Measurements from ENCODE around the gene APOL5. TPM values are rescaled to one million over a fixed set of nuclear protein-coding genes. Genes with fewer than 3 reads are reported as not detected.
"Not testable (repeated sequence)": the region's sequence is repeated elsewhere in the genome, so short reads cannot be mapped to it uniquely, and the experiment has no call there.

The APOL5 gene
- polyA plus RNA-seq, 1 of the 3 experiments (the other 2 are of a cell fraction) = not detected

DNA sequence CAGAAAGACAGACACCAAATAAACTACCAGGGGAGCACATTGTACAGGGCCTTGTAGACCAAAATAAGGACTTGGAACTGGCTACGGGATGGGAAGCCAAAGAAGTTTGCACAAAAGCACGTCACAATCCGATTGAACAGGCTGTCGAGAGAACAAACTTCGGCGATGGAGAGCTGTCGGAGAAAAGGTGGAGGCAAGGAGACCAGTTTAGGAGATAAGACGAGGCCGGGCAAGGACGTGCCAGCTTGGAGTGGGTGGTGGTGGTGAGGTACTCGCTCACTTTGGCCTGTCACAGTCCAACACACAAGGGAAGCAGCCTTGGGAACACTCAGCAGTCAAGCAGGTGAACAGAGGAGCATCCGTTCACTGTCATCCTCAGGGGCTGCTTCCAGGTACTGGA is 19.0 kb downstream of the APOL5 start:
- H3K9ac ChIP-seq = no peak overlapping the region
- H3K9me3 ChIP-seq = no peaks in the 10 kb centered on the region
- CTCF ChIA-PET = no interaction called here
- no peaks in the 10 kb centered on the region for H3K9me2 ChIP-seq
- no peaks in the 10 kb centered on the region for H3K27me3 ChIP-seq (ENCODE audit: insufficient read depth)
- no peak overlapping the region for H2AFZ ChIP-seq (ENCODE audit: low read depth)
- peaks cover 17% of the 10 kb centered on the region; the same call in 1 of the 2 replicates for H3K79me2 ChIP-seq (ENCODE audit: insufficient read depth)
- 96% methylated on average over 11 of the region's 12 CpGs for WGBS (ENCODE audit: low lambda C conversion rate)
- H3F3A ChIP-seq (replicated peaks; ENCODE audit: insufficient read depth) = peaks cover 16% of the 10 kb centered on the region
- POLR2A ChIA-PET = no interaction called here
- no peaks in the 10 kb centered on the region for H4K20me1 ChIP-seq (ENCODE audit: insufficient read depth)
- no peak overlapping the region for H3K4me3 ChIP-seq (ENCODE audit: low read depth in 2 of 2, low read length in 1 of 2)
- H3K36me3 ChIP-seq (replicated peaks in 1 of 2; ENCODE audit: control insufficient read depth in 1 of 2, insufficient read depth in 2 of 2, low read length in 1 of 2) = peaks cover 31 to 45% of the 10 kb centered on the region in 2 experiments
- TF ChIP-seq EZH2phosphoT487 (IDR thresholded peaks at IDR 0.05; ENCODE audit: borderline replicate concordance, low read depth) (no peak), NFIC (IDR thresholded peaks at IDR 0.05; ENCODE audit: borderline replicate concordance) (no peak), RFX5 (IDR thresholded peaks at IDR 0.05; ENCODE audit: low read length) (no peak), CHD2 (IDR thresholded peaks at IDR 0.05; ENCODE audit: low read length, partially characterized antibody) (no peak), MEF2A (IDR thresholded peaks at IDR 0.05; ENCODE audit: borderline replicate concordance, low read depth) (no peak)
- no peak overlapping the region for H3K27ac ChIP-seq (ENCODE audit: low read depth in 2 of 2, low read length in 1 of 2)
- H3K4me2 ChIP-seq = no peak overlapping the region
- no peak for DNase-seq
- peaks cover 12 to 21% of the 10 kb centered on the region in 2 experiments for H3K4me1 ChIP-seq (ENCODE audit: control insufficient read depth in 1 of 2, insufficient read depth in 2 of 2, low read depth in 1 of 2, low read length in 1 of 2)

DNA sequence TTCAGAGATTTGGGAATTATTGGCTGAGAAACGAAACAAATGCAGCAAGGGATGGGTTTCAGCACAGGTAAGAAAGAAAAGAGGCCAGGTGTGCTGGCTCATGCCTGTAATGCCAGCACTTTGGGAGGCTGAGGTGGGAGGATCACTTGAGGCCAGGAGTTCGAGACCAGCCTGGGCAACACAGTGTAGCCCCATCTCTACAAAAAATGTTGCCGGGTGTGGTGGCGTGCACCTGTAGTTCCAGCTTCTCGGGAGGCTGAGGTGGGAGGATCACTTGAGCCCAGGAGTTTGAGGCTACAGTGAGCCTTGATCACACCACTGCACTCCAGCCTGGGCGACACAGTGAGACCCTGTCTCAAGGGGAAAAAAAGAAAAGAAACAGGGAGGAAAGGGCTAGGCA is 20.2 kb downstream of the APOL5 start:
- CTCF ChIA-PET; H3K27ac ChIP-seq (ENCODE audit: low read depth in 2 of 2, low read length in 1 of 2); H3K4me2 ChIP-seq; H3K9ac ChIP-seq; H4K20me1 ChIP-seq (ENCODE audit: insufficient read depth); H2AFZ ChIP-seq (ENCODE audit: low read depth); H3K9me3 ChIP-seq; DNase-seq; H3K9me2 ChIP-seq; H3K4me3 ChIP-seq (ENCODE audit: low read depth in 2 of 2, low read length in 1 of 2); H3K27me3 ChIP-seq (ENCODE audit: insufficient read depth); POLR2A ChIA-PET: not testable (repeated sequence)
- 95% methylated on average over 5 of the region's 6 CpGs for WGBS (ENCODE audit: low lambda C conversion rate)
- Histone ChIP-seq H3K36me3 (replicated peaks in 1 of 2; ENCODE audit: control insufficient read depth in 1 of 2, insufficient read depth in 2 of 2, low read length in 1 of 2) (peaks cover 31 to 45% of the 10 kb centered on the region in 2 experiments), H3F3A (replicated peaks; ENCODE audit: insufficient read depth) (peaks cover 28% of the 10 kb centered on the region), H3K4me1 (ENCODE audit: control insufficient read depth in 1 of 2, insufficient read depth in 2 of 2, low read depth in 1 of 2, low read length in 1 of 2) (peaks cover 20 to 33% of the 10 kb centered on the region in 2 experiments), H3K79me2 (ENCODE audit: insufficient read depth) (peaks cover 17% of the 10 kb centered on the region; the same call in 1 of the 2 replicates)

DNA sequence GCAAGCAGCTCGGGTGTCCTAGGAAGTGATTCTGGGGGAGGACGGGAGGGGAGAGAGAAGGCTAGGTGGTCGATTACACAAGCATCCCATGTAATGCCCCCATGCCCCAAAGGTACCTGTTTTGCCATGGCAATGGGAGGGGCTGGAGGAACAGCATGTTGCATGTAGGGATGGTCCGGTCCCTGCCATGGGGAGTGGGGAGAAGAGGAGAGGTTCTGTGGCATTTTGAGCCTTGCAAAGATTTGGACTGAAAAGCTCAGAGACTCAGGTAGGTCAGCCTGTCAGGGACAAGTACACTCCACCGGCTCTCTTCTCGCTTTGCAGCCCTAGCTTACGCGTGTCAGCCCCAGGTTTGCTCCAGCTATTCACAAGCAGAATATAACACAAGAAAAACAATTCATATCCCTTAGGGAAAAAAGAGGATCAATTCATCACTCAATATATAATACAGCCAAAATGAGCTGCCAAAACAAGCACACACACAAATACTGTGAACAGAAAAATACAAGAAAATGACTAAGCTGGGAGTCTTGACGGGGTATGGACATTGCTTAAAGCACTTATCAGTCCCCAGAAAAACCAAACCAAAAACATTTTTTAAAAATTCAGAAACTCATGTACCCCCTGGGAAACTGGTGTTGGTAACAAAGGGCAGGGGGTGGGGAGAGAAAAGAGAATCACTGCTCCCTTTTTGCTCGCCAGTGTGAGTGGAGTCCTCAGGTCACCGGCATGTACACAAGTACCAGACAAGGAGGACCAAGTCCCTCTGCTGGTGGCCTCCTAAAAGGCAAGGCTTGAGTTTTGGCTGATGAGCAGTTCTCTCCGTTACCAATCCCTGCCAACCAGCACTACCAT is 21.6 kb downstream of the APOL5 start:
- Histone ChIP-seq H3K9me3 (no peaks in the 10 kb centered on the region), H3F3A (replicated peaks; ENCODE audit: insufficient read depth) (peaks cover 42% of the 10 kb centered on the region), H3K36me3 (replicated peaks in 1 of 2; ENCODE audit: control insufficient read depth in 1 of 2, insufficient read depth in 2 of 2, low read length in 1 of 2) (peaks cover 44 to 57% of the 10 kb centered on the region in 2 experiments), H3K9me2 (no peaks in the 10 kb centered on the region), H3K4me3 (ENCODE audit: low read depth in 2 of 2, low read length in 1 of 2) (no peak overlapping the region), H3K27ac (ENCODE audit: low read depth in 2 of 2, low read length in 1 of 2) (no peak overlapping the region; a peak in 1 of 4 replicates), H3K9ac (no peak overlapping the region), H3K27me3 (ENCODE audit: insufficient read depth) (no peaks in the 10 kb centered on the region), H4K20me1 (ENCODE audit: insufficient read depth) (peaks cover 4% of the 10 kb centered on the region; the same call in 1 of the 2 replicates), H3K4me1 (ENCODE audit: control insufficient read depth in 1 of 2, insufficient read depth in 2 of 2, low read depth in 1 of 2, low read length in 1 of 2) (peaks cover 29 to 44% of the 10 kb centered on the region in 2 experiments), H3K79me2 (ENCODE audit: insufficient read depth) (peaks cover 17% of the 10 kb centered on the region; the same call in 1 of the 2 replicates), H2AFZ (ENCODE audit: low read depth) (no peak overlapping the region), H3K4me2 (no peak overlapping the region)
- no peak for DNase-seq
- ChIA-PET CTCF (interaction anchor here (0.6 to 1.6 kb wide), 5 partner anchors 11 to 385 kb away, joined by 3 to 9 read pairs (median 3); no protein-coding TSS in a partner anchor), POLR2A (no interaction called here)
- no peak for TF ChIP-seq RFX5 (IDR thresholded peaks at IDR 0.05; ENCODE audit: low read length)
- TF ChIP-seq YY1 (IDR thresholded peaks at IDR 0.05; ENCODE audit: low read depth) = no peak
- TF ChIP-seq TCF12 (IDR thresholded peaks at IDR 0.05) = no peak
- TF ChIP-seq, protein P1, sequence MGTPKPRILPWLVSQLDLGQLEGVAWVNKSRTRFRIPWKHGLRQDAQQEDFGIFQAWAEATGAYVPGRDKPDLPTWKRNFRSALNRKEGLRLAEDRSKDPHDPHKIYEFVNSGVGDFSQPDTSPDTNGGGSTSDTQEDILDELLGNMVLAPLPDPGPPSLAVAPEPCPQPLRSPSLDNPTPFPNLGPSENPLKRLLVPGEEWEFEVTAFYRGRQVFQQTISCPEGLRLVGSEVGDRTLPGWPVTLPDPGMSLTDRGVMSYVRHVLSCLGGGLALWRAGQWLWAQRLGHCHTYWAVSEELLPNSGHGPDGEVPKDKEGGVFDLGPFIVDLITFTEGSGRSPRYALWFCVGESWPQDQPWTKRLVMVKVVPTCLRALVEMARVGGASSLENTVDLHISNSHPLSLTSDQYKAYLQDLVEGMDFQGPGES (IDR thresholded peaks at IDR 0.05; ENCODE audit: low read depth, low read length) = no peak
- no peak for TF ChIP-seq MEF2A (IDR thresholded peaks at IDR 0.05; ENCODE audit: borderline replicate concordance, low read depth)
- TF ChIP-seq CHD2 (IDR thresholded peaks at IDR 0.05; ENCODE audit: low read length, partially characterized antibody) = no peak
- TF ChIP-seq NRF1 (IDR thresholded peaks at IDR 0.05; ENCODE audit: low read depth, low read length) = no peak
- TF ChIP-seq, protein P2, sequence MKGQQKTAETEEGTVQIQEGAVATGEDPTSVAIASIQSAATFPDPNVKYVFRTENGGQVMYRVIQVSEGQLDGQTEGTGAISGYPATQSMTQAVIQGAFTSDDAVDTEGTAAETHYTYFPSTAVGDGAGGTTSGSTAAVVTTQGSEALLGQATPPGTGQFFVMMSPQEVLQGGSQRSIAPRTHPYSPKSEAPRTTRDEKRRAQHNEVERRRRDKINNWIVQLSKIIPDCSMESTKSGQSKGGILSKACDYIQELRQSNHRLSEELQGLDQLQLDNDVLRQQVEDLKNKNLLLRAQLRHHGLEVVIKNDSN (IDR thresholded peaks at IDR 0.05; ENCODE audit: borderline replicate concordance, low read depth) = no peak
- WGBS (ENCODE audit: low lambda C conversion rate) = 91% methylated on average over 12 of the region's 12 CpGs
